VCaP (cell line): ENCODE data around the gene UBLCP1.

Source experiments
- H3K27ac ChIP-seq: fragments of 450-650 bp; 2 replicates; pipeline ENCODE4 v1.5.1; 2017
- TF ChIP-seq, protein P1 (sequence below): fragments of 450-650 bp; conservative IDR thresholded peaks from 2 replicates; pipeline ENCODE4 v1.5.1; 2017; ENCODE audit warnings: mild to moderate bottlenecking, moderate library complexity

The UBLCP1 gene

DNA sequence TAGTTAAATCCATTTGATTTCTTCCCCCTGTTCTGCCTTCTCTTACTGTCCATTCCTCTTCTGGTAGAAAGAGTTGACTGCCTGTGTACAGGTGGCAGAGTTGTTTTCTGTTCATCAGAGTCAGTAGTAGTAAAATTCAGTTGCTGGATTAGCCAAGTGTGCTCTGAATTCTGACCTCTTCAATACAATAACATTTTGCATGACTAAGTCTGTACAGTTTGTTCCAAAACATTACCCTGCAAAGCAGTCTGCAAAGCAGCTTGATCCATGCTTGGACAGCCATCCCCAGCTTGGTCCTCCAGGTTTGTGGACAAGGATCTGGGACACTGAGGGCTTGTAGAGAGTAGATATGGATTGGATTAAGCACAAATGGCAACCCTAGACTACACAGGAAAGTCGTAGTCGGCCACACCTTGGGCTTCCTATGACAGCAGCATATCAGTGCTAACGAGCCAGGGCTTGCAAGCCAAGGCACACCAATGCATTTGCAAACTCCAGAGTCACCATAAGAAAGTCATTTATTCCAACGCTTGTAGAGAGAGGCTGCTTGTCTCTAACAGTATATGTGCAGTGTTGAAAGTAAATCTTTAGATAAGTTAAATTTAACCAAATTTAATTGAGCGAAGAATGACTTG lies 42.0 kb downstream of the UBLCP1 start:
- no peak overlapping the region for H3K27ac ChIP-seq
- TF ChIP-seq, protein P1, sequence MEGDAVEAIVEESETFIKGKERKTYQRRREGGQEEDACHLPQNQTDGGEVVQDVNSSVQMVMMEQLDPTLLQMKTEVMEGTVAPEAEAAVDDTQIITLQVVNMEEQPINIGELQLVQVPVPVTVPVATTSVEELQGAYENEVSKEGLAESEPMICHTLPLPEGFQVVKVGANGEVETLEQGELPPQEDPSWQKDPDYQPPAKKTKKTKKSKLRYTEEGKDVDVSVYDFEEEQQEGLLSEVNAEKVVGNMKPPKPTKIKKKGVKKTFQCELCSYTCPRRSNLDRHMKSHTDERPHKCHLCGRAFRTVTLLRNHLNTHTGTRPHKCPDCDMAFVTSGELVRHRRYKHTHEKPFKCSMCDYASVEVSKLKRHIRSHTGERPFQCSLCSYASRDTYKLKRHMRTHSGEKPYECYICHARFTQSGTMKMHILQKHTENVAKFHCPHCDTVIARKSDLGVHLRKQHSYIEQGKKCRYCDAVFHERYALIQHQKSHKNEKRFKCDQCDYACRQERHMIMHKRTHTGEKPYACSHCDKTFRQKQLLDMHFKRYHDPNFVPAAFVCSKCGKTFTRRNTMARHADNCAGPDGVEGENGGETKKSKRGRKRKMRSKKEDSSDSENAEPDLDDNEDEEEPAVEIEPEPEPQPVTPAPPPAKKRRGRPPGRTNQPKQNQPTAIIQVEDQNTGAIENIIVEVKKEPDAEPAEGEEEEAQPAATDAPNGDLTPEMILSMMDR = no peak

DNA sequence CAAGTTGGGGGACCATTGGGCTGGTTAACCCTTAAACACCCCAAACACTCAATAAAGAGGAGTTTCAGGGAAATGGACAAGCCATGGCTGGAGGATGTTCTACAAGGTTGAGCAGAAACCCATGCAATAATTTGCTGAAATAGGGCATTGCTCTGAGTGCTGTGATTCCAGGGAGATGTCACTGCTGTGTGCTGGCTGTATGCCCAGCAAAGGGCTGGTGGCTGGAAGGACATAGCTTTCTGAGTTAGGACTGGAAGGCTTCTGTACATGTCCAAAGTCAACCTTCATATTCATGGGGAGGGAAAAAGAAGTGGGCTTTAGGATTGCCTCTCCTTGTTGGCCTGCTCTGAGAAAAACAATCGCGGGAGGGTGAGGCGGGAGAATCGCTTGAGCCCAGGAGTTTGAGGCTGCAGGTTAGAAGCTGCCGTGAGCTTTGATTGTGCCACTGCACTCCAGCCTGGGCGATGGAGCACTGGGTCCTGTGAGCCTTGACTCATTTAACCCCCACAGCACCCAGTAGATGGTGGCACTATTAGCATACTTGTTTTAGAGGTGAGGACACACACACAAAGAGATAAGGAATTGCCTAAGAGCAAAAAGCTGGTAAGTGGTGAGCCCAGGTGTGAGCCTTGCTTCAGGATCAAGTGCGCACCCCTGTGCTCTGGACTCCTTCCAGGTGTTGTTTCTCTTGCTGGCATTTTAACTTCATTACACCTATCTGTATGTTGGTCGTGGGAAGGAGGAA lies 46.8 kb downstream of the UBLCP1 start:
- peak overlapping the region; percentile 67 for H3K27ac ChIP-seq
- TF ChIP-seq, protein P1 = no peak

DNA sequence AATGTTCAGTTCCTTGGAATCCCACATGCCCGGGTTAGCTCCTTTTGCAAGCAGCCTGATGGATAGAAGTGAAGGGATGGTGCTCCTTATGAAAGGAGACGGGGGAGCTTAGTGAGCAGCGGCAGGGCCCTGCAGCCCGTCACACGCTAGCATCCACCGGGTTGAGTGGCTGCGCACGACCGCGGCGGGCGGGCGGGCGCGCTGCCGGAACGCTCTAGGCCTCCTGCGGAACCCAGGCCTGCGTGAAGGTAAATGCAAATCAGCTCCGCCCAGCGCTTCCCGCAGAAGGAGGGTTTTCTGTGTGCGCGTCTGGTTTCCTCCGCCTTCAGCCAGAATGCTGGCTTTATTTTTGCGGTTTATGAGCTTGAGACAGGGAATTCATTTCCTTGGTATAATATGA lies 47.4 kb downstream of the UBLCP1 start:
- TF ChIP-seq, protein P1 = no peak

DNA sequence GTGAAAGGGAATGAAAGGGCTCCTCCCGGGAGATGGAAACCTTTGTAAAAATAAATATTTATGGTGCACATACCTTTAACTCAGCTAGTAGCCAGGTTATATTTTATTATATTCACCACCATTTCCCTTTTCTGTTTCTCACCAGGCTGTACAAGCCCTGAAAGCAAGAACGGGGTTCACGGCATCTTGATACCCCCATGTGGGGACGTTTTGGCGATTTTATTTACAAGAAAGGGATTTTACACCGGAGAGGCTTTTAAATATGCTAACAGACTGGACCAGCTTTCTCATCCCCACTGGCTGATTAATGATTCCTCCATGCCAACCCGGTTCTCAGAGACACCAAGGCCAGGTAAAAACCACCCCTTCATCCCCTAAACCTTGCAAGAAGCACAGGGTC lies 48.0 kb downstream of the UBLCP1 start:
- peak overlapping the region; percentile 67 for H3K27ac ChIP-seq
- TF ChIP-seq, protein P1 = no peak

More for the DNA sequence above, 47.4 kb downstream of the UBLCP1 start:
- peak overlapping the region; percentile 67 for H3K27ac ChIP-seq

DNA sequence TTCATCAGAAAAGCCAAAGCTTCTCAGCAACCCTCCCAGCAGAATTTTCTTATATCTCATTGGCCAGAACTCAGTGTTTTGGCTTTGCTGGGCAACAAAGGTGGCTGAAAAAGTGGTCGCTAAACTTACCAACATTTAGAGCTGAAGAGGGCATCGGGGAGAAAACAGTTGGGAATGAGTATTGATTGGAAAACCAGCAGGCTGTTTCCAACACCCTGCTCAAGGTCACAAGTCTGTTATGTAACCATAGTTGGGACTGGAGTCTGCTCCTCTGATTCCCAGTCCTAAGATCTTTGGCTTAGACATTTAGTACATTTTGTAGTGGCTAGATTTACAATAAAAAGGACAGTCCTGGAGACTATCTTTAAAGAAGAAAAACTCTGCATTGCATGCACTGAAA lies 50.1 kb downstream of the UBLCP1 start:
- H3K27ac ChIP-seq = no peak overlapping the region
- TF ChIP-seq, protein P1 = no peak

DNA sequence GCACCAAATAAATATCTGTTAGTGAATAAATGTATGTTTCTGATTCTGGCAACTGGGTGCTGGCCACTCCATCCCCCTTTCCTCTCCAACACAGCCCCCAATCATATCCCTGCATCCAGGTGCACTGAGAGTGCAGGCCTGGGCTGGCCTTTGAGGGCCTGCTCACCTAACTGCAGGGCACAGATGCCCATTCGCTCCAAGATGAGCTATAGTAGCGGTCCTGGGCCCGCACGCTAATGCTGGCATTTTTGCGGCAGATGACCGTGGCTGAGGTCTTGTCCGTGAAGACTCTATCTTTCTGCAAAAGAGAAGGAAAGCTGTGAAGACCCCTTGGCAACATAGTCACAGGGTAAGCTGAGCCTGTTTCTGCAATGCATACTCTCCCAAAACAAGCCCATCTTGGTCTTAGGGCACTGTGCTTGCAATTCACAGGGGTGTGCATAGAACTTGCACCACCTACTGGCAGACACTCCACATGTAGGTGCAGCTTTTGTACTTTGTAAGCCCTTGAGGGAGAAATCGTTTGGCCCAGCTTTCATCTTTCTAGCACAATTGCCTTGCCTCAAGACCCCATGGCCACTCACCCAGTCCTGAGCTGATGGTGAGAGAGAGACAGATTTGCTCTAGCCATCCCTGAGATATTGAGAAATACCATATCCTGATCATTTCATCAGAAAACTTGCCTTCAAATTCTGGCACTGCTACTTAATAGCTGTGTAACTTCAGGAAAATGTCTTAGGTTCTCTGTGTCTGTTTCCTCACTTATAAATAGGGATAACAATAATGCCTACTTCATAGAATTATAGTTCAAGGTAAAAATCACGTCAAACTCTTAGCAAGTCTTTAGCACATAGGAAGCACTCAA lies 53.7 kb downstream of the UBLCP1 start:
- TF ChIP-seq, protein P1 = peak; percentile 90
- H3K27ac ChIP-seq = no peak overlapping the region

DNA sequence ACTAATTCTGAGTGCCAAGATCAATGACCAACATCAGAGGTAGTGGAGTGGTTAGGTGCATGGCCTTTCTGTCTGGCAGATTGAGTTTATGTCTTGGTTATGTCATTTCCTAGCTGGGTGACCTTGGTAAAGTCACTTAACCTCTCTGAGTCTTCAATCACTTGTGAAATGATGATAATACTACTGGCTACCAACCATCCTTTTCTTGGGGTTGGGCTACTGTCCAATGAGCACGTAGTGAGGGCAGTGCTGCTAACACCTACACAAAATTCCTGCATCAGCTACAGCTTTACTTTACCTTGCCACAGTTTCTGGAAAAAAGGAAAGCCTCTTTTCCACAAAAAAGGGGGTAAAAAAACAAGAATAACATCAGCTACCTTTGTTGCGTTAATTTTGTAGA lies 54.8 kb downstream of the UBLCP1 start:
- H3K27ac ChIP-seq = no peak overlapping the region
- TF ChIP-seq, protein P1 = no peak
